GM10266 (cell line): ENCODE data around the gene SZT2.
A peak's percentile ranks its signal among the peaks of the same experiment; 100 is the strongest.
"Not testable (repeated sequence)": the region's sequence is repeated elsewhere in the genome, so short reads cannot be mapped to it uniquely, and the experiment has no call there.

Source experiments
- DNase-seq: peaks from one replicate; pipeline ENCODE4 v3.0.0; 2012; ENCODE audit errors: extremely low spot score
- TF ChIP-seq, protein P1 (sequence below): IDR thresholded peaks from 2 replicates; pipeline ENCODE4 v1.5.1; 2012; ENCODE audit warnings: mild to moderate bottlenecking, low read depth; ENCODE audit not compliant: control insufficient read depth, insufficient read depth; ENCODE audit errors: missing control alignments

Gene SZT2

GRCh38 chr1:43405876-43406234 is 16.2 kb downstream of the SZT2 start:
- DNase-seq, result no peak
- TF ChIP-seq, protein P1, sequence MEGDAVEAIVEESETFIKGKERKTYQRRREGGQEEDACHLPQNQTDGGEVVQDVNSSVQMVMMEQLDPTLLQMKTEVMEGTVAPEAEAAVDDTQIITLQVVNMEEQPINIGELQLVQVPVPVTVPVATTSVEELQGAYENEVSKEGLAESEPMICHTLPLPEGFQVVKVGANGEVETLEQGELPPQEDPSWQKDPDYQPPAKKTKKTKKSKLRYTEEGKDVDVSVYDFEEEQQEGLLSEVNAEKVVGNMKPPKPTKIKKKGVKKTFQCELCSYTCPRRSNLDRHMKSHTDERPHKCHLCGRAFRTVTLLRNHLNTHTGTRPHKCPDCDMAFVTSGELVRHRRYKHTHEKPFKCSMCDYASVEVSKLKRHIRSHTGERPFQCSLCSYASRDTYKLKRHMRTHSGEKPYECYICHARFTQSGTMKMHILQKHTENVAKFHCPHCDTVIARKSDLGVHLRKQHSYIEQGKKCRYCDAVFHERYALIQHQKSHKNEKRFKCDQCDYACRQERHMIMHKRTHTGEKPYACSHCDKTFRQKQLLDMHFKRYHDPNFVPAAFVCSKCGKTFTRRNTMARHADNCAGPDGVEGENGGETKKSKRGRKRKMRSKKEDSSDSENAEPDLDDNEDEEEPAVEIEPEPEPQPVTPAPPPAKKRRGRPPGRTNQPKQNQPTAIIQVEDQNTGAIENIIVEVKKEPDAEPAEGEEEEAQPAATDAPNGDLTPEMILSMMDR, result no peak

DNA sequence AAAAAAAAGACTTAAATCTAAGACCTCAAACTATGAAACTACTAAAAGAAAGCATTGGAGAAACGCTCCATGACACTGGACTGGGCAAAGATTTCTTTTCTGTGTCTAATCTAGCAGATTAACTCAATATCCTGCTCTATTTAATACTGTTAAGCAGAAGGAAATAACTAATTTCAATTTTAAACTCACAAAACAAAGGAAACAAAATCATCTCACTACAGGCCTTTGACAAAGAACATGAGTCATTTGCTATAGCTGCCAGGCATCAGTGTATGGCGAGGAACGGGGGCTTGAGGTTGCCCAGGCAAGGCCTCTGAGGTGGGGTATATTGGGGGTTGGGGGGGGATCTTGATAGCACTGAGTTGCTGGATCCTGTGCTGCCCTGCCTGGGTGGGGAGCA is 20.9 kb downstream of the SZT2 start:
- TF ChIP-seq, protein P1, result no peak
- no peak for DNase-seq

DNA sequence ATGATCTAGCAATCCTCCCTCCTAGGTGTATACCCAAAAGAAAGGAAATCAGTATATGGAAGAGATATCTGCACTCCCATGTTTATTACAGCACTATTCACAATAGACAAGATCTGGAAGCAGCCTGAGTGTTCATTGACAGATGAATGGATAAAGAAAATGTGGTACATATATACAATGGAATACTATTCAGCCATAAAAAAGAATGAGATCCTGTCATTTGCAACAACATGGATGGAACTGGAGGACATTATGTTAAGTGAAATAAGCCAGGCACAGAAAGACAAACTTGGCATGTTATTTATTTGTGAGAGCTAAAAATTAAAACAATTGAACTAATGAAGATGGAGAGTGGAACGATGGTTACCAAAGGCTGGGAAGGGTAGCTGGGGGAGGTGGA is 23.7 kb downstream of the SZT2 start:
- DNase-seq, result not testable (repeated sequence)

GRCh38 chr1:43414634-43415223 is 25.0 kb downstream of the SZT2 start:
- DNase-seq, result peak; percentile 34
- TF ChIP-seq, protein P1, result peak; percentile 50

- TF ChIP-seq, protein P1, result no peak
- DNase-seq, result no peak
These were observed 26.2 kb downstream of the SZT2 start for GRCh38 chr1:43415901-43416300.

- TF ChIP-seq, protein P1, result no peak
- DNase-seq, result no peak
These were observed 29.2 kb downstream of the SZT2 start for GRCh38 chr1:43418858-43419257.

DNA sequence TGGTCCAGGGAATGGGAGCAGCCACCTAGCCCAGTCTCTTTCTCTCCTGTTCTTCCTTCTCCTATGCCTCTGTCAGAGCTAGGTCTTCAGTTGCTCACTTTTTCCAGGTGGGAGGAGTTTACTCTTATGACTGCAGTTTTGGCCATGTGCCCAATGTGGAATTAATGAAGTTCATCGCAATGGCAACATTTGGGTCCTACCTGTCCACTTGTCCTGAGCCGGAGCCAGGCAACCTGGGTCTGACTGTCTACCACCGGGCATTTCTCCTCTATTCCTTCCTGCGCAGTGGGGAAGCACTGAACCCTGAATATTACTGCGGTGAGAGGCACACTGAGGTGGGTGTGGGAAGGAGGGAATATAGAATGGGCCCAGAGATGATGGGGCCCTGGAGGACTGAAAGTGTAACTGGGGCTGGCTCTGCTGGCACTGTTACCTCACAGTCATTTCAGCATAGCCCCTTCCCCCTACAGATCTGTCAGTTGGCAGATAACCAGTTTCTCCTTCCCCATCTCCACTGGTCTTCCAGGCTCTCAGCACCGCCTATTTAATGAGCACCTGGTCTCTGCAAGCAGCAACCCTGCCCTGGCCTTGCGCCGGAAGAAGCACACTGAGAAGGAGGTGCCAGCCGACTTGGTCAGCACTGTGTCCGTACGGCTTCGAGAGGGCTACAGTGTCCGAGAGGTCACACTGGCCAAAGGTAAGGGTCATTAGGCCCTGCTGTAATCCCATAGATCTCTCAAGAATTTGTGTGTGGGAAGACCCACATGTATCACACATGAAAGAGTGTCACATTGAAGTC is 30.1 kb downstream of the SZT2 start:
- TF ChIP-seq, protein P1, result no peak
- DNase-seq, result no peak
